Measurements from ENCODE around the gene MSL1.

- TF ChIP-seq, protein P1, sequence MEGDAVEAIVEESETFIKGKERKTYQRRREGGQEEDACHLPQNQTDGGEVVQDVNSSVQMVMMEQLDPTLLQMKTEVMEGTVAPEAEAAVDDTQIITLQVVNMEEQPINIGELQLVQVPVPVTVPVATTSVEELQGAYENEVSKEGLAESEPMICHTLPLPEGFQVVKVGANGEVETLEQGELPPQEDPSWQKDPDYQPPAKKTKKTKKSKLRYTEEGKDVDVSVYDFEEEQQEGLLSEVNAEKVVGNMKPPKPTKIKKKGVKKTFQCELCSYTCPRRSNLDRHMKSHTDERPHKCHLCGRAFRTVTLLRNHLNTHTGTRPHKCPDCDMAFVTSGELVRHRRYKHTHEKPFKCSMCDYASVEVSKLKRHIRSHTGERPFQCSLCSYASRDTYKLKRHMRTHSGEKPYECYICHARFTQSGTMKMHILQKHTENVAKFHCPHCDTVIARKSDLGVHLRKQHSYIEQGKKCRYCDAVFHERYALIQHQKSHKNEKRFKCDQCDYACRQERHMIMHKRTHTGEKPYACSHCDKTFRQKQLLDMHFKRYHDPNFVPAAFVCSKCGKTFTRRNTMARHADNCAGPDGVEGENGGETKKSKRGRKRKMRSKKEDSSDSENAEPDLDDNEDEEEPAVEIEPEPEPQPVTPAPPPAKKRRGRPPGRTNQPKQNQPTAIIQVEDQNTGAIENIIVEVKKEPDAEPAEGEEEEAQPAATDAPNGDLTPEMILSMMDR (IDR thresholded peaks at IDR 0.05): no peak
- TF ChIP-seq POLR2AphosphoS5 (IDR thresholded peaks at IDR 0.05) (no peak), POLR2A (IDR thresholded peaks at IDR 0.05) (no peak)
Observed at GRCh38 chr17:40074871-40075200, 46.9 kb upstream of the MSL1 start.

Measured in sigmoid colon (tissue), 4 donors.